Measurements from ENCODE around the gene SNX8. TPM values are rescaled to one million over a fixed set of nuclear protein-coding genes. Genes with fewer than 3 reads are reported as not detected.

The SNX8 gene
- total RNA-seq, 1 donor from 2014 or later: 12.9 TPM

GRCh38 chr7:2219606-2220005, 94.6 kb downstream of the SNX8 start:
- no peak for TF ChIP-seq CTCF (IDR thresholded peaks at IDR 0.05; ENCODE audit: insufficient read depth, low read length, severe bottlenecking)
- Histone ChIP-seq H3K36me3 (ENCODE audit: control insufficient read depth, insufficient read depth, low read length) (peaks cover 24% of the 10 kb centered on the region), H3K4me3 (ENCODE audit: low read depth, low read length) (no peak overlapping the region), H3K27me3 (ENCODE audit: control insufficient read depth, insufficient read depth, low read length) (no peaks in the 10 kb centered on the region)
- DNase-seq (ENCODE audit: low read depth) (no peak), FAIRE-seq (no peak)

GRCh38 chr7:2219136-2219535, 95.1 kb downstream of the SNX8 start:
- H3K36me3 ChIP-seq (ENCODE audit: control insufficient read depth, insufficient read depth, low read length): peaks cover 26% of the 10 kb centered on the region
- FAIRE-seq (no peak), DNase-seq (ENCODE audit: low read depth) (no peak)
- H3K4me3 ChIP-seq (ENCODE audit: low read depth, low read length): no peak overlapping the region
- H3K27me3 ChIP-seq (ENCODE audit: control insufficient read depth, insufficient read depth, low read length): no peaks in the 10 kb centered on the region
- no peak for TF ChIP-seq CTCF (IDR thresholded peaks at IDR 0.05; ENCODE audit: insufficient read depth, low read length, severe bottlenecking)

GRCh38 chr7:2218444-2218785, 95.8 kb downstream of the SNX8 start:
- Histone ChIP-seq H3K27me3 (ENCODE audit: control insufficient read depth, insufficient read depth, low read length) (no peaks in the 10 kb centered on the region), H3K4me3 (ENCODE audit: low read depth, low read length) (no peak overlapping the region), H3K36me3 (ENCODE audit: control insufficient read depth, insufficient read depth, low read length) (peaks cover 29% of the 10 kb centered on the region)
- no peak for DNase-seq (ENCODE audit: low read depth)
- no peak for TF ChIP-seq CTCF (IDR thresholded peaks at IDR 0.05; ENCODE audit: insufficient read depth, low read length, severe bottlenecking)
- no peak for FAIRE-seq

GRCh38 chr7:2217716-2218443, 96.4 kb downstream of the SNX8 start:
- Histone ChIP-seq H3K4me3 (ENCODE audit: low read depth, low read length) (no peak overlapping the region), H3K36me3 (ENCODE audit: control insufficient read depth, insufficient read depth, low read length) (peaks cover 29% of the 10 kb centered on the region), H3K27me3 (ENCODE audit: control insufficient read depth, insufficient read depth, low read length) (no peaks in the 10 kb centered on the region)
- no peak for FAIRE-seq
- TF ChIP-seq CTCF (IDR thresholded peaks at IDR 0.05; ENCODE audit: insufficient read depth, low read length, severe bottlenecking): no peak
- DNase-seq (ENCODE audit: low read depth): no peak

- no peaks in the 10 kb centered on the region for H3K27me3 ChIP-seq (ENCODE audit: control insufficient read depth, insufficient read depth, low read length)
- H3K4me3 ChIP-seq (ENCODE audit: low read depth, low read length): no peak overlapping the region
- DNase-seq (ENCODE audit: low read depth) (no peak), FAIRE-seq (no peak)
- H3K36me3 ChIP-seq (ENCODE audit: control insufficient read depth, insufficient read depth, low read length): peaks cover 25% of the 10 kb centered on the region
- TF ChIP-seq CTCF (IDR thresholded peaks at IDR 0.05; ENCODE audit: insufficient read depth, low read length, severe bottlenecking): no peak
These were observed 97.0 kb downstream of the SNX8 start for GRCh38 chr7:2217206-2217605.

- DNase-seq (ENCODE audit: low read depth) (no peak), FAIRE-seq (no peak)
- H3K4me3 ChIP-seq (ENCODE audit: low read depth, low read length): no peak overlapping the region
- TF ChIP-seq CTCF (IDR thresholded peaks at IDR 0.05; ENCODE audit: insufficient read depth, low read length, severe bottlenecking): no peak
- H3K36me3 ChIP-seq (ENCODE audit: control insufficient read depth, insufficient read depth, low read length): peaks cover 24% of the 10 kb centered on the region
- H3K27me3 ChIP-seq (ENCODE audit: control insufficient read depth, insufficient read depth, low read length): no peaks in the 10 kb centered on the region
These were observed 98.4 kb downstream of the SNX8 start for GRCh38 chr7:2215851-2216250.

Measured in bronchial epithelial cell (primary cell).